AG09309 (cell line): ENCODE data around the gene STK32C.

Experiments used
- DNase-seq: peaks from one replicate; pipeline ENCODE4 v3.0.0-alpha.2; 2010; ENCODE audit warnings: low read depth
- H3K4me3 ChIP-seq: 2 replicates; pipeline ENCODE4 v1.5.1; 2011; ENCODE audit warnings: mild to moderate bottlenecking, low read depth, low read length, moderate library complexity; ENCODE audit not compliant: control insufficient read depth
- TF ChIP-seq, protein P1 (sequence below): IDR thresholded peaks from 2 replicates; pipeline ENCODE4 v1.5.1; 2011; ENCODE audit warnings: mild to moderate bottlenecking, low read depth, low read length, inconsistent platforms; ENCODE audit not compliant: insufficient read depth, control insufficient read depth; ENCODE audit errors: missing control alignments

STK32C gene

DNA sequence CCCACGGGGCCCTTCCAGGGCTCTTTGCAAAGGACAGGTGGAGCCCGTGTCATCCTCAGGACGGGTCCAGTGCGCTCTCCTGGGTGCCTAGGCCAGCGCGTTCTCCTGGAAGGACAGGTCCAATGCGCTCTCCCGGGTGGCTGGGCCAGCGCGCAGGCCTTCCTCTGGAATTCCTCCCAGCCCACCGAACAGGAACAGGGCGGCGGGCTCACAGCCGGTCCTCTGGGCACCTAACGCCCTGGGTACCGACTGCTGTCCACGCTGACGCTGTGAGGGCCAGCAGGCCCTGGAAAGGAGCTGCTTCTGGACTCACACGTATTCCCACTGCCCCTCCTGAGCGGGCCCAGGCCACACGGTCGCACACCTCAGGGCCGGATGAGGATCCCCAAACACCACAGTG is 49.3 kb downstream of the STK32C start:
- TF ChIP-seq, protein P1, sequence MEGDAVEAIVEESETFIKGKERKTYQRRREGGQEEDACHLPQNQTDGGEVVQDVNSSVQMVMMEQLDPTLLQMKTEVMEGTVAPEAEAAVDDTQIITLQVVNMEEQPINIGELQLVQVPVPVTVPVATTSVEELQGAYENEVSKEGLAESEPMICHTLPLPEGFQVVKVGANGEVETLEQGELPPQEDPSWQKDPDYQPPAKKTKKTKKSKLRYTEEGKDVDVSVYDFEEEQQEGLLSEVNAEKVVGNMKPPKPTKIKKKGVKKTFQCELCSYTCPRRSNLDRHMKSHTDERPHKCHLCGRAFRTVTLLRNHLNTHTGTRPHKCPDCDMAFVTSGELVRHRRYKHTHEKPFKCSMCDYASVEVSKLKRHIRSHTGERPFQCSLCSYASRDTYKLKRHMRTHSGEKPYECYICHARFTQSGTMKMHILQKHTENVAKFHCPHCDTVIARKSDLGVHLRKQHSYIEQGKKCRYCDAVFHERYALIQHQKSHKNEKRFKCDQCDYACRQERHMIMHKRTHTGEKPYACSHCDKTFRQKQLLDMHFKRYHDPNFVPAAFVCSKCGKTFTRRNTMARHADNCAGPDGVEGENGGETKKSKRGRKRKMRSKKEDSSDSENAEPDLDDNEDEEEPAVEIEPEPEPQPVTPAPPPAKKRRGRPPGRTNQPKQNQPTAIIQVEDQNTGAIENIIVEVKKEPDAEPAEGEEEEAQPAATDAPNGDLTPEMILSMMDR, result no peak
- no peak overlapping the region for H3K4me3 ChIP-seq
- no peak for DNase-seq

DNA sequence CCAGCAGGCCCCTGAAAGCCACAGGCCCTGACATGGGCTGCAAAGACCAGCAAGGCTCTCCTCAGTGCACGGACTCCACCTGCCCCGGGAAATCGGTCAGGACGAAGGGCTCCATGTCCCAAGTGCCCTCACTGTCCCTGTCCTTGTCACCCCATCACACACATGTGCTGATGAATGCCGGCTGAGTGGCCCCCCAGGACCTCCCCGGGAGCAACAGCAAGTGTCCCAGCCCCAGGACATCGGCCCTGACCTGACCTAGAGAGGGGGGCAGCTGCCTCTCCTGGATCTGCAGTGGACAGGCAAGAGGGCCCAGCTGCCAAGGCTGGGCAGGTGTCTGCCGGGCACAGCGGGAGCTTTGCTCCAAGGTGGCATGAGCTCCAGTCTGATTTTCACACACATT is 49.8 kb downstream of the STK32C start:
- no peak overlapping the region for H3K4me3 ChIP-seq
- TF ChIP-seq, protein P1, result no peak
- DNase-seq, result no peak

DNA sequence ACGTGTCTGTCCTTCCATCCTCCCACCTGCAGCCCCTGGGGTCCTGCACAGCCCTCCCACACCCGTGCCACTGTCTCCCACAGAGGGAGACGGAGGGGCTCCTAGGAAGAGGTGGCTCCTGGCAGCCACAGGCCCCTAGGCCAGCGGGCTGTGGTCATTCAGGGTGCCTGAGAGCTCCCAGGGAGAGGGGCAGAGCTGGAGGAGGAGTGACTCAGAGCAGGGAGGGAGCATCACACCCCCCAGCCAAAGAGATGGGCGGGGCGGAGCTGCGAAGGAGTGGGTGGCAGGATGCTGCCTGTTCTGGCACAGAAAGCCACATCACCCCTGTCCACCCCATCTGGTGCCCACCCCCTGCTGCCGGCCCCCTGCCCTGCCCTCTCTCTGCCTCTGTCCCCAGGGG is 50.5 kb downstream of the STK32C start:
- no peak for DNase-seq
- H3K4me3 ChIP-seq, result no peak overlapping the region
- TF ChIP-seq, protein P1, result no peak

DNA sequence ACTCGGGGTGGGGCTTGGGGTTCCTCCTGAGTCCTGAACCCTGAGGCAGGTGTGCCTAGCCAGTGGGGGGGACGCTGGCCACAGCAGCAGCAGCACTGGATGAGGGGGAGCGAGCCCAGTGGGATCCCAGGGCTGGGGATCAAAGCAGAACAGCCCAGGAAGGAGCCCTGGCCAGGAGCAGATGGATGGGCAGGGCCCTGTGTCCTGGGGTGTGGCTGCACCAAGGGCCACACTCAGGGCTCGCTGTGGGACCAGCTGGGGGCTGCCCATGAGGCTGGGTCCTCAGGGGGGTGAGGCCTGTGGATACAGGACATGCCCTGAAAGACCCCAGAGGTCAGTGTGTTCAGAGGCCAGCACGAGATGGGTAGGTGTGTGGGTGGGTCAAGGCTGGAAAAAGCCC is 50.9 kb downstream of the STK32C start:
- TF ChIP-seq, protein P1, result no peak
- DNase-seq, result no peak
- H3K4me3 ChIP-seq, result no peak overlapping the region

DNA sequence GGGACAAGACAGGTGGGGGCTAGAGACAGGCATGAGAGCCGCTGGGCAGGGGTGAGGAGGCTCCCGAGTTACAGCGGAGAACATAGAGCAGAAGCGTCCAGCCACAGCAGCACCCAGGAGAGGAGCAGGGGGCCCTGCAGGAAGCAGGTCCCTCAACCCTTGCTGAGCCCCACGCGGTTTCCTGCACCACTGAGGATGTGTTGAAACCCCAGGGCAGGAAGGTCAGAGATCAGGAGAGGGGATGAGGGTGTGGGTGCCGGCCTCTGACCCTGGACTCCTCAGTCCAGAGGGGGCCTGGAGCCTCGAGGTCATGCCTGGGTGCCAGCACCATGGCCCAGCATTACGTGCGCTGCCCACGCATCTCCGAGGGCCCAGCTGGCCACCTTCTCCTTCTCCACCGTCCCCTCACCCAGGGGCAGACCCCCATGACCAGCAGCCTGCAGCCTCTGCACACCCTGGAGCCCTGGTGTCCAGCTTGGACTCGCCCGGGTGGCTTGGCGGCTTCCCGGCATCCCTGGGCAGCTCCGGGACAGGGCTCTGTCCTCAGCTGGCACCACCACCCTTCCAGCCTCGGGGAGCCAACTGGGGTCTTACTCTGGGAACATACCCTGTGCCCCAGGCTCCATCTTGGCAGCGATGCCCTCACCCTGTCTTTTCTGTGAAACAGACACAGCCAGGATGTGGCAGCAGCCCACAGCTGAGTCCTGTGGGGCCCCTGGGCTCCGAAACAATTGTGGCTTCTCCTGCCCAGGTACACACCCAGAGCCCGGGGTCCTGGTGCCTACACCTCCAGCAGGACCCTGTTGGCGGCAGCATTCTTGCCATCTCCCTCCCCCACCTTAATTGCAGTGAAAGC is 52.0 kb downstream of the STK32C start:
- no peak for DNase-seq
- TF ChIP-seq, protein P1, result no peak
- no peak overlapping the region for H3K4me3 ChIP-seq

DNA sequence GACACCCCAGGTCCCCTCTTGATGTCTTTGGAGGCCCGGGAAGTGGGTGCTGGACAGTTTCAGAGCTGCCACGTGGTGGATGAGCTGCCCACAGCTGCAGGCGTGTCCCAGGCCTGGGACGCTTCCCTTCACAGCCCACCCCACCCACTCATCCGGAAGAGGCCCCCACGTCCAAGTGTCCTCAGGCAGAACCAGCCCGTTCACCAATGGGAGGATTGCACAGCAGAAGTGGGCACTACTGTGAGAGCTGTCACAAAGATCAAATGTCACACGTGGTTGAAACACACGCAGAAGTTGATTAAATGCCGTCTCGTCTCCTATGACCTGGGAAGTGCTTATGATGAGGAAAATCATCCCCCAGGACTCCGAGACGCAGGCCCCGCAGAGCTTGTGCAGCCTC is 52.9 kb downstream of the STK32C start:
- DNase-seq, result no peak
- H3K4me3 ChIP-seq, result no peak overlapping the region
- TF ChIP-seq, protein P1, result no peak
